ENCODE data around the gene TBP.

GRCh38 chr6:170512249-170512648 is 41.9 kb upstream of the TBP start:
- no peak for TF ChIP-seq CTCF (IDR thresholded peaks at IDR 0.05; ENCODE audit: insufficient read depth, low read depth, low read length)
- TF ChIP-seq EZH2 (IDR thresholded peaks at IDR 0.05; ENCODE audit: insufficient read depth, low read length), result no peak

All from astrocyte (in vitro differentiated cells and primary cell).